Activated CD8-positive, alpha-beta memory T cell treated with anti-CD3 and anti-CD28 coated beads for 48 hours (primary cell): ENCODE measurements around the gene MAGI1.
"Not testable (repeated sequence)": the region's sequence is repeated elsewhere in the genome, so short reads cannot be mapped to it uniquely, and the experiment has no call there.

Experiments
- DNase-seq, 3 experiments: peaks; one replicate each; pipeline ENCODE4 v3.0.0-alpha.2; 2020; ENCODE audit warnings: low read depth in 2 of 3, low spot score in 2 of 3

Gene MAGI1

GRCh38 chr3:65879372-65879771 is 159.3 kb downstream of the MAGI1 start:
- no peak for DNase-seq

- DNase-seq: no peak
These were observed 159.9 kb downstream of the MAGI1 start for GRCh38 chr3:65878831-65879230.

- DNase-seq: no peak
These were observed 161.6 kb downstream of the MAGI1 start for GRCh38 chr3:65877160-65877559.

- DNase-seq: no peak
These were observed 162.7 kb downstream of the MAGI1 start for GRCh38 chr3:65876028-65876420.

GRCh38 chr3:65875393-65876027 is 163.2 kb downstream of the MAGI1 start:
- no peak for DNase-seq

- DNase-seq: no peak
These were observed 164.8 kb downstream of the MAGI1 start for GRCh38 chr3:65873869-65874268.

- no peak for DNase-seq
These were observed 165.7 kb downstream of the MAGI1 start for GRCh38 chr3:65873028-65873427.

GRCh38 chr3:65871305-65872141 is 167.2 kb downstream of the MAGI1 start:
- no peak for DNase-seq

GRCh38 chr3:65869798-65870197 is 168.9 kb downstream of the MAGI1 start:
- no peak for DNase-seq

GRCh38 chr3:65867463-65868210 is 171.1 kb downstream of the MAGI1 start:
- DNase-seq: no peak

GRCh38 chr3:65864357-65864904 is 174.3 kb downstream of the MAGI1 start:
- DNase-seq: no peak

GRCh38 chr3:65861718-65862117 is 177.0 kb downstream of the MAGI1 start:
- DNase-seq: no peak

GRCh38 chr3:65859612-65860011 is 179.1 kb downstream of the MAGI1 start:
- DNase-seq: not testable (repeated sequence)

GRCh38 chr3:65858749-65859148 is 180.0 kb downstream of the MAGI1 start:
- no peak for DNase-seq

- no peak for DNase-seq
These were observed 181.4 kb downstream of the MAGI1 start for GRCh38 chr3:65857327-65857726.

GRCh38 chr3:65856907-65857306 is 181.8 kb downstream of the MAGI1 start:
- no peak for DNase-seq

- DNase-seq: no peak
These were observed 183.2 kb downstream of the MAGI1 start for GRCh38 chr3:65855370-65856100.

- no peak for DNase-seq
These were observed 184.0 kb downstream of the MAGI1 start for GRCh38 chr3:65854606-65855304.

GRCh38 chr3:65851827-65852226 is 186.9 kb downstream of the MAGI1 start:
- no peak for DNase-seq

- no peak for DNase-seq
These were observed 188.5 kb downstream of the MAGI1 start for GRCh38 chr3:65850261-65850660.
